Uterus (tissue), 2 donors: ENCODE data around the gene ANKRD45.
"Not testable (repeated sequence)": the region's sequence is repeated elsewhere in the genome, so short reads cannot be mapped to it uniquely, and the experiment has no call there.

ENCODE experiments used
- POLR2A ChIP-seq, 2 donors: fragments of 450-650 bp; IDR thresholded peaks; one replicate each; pipeline ENCODE4 v1.6.1; 2016; ENCODE audit warnings: antibody characterized with exemption in 2 of 2, mild to moderate bottlenecking in 1 of 2, moderate library complexity in 1 of 2
- TF ChIP-seq, protein P1 (sequence below), 4 experiments: fragments of 200-600 bp in 2 of 4; fragments of 450-650 bp in 2 of 4; sonication (generic) in 2 of 4; IDR thresholded peaks; one replicate each; pipeline ENCODE4 v1.5.1; 2016 to 2019; ENCODE audit warnings: antibody characterized with exemption in 4 of 4, mild to moderate bottlenecking in 2 of 4, moderate library complexity in 1 of 4

DNA sequence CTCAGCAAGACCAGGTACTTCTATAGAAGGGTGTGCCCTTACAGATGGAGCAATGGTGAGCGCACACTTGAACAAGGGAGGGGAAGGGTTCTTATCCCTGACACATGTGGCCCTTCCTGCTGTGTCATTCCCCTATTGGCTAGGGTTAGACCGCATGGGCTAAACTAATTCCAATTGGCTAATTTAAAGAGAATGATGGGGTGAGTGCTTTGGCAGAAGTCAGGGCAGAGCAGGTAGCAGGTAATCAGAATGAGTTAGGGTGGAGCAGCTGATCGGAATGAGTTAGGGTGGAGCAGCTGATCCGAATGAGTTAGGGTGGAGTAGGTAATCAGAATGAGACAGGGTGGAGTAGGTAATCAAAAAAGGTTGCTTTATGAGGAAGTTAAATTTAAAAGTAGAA, 14.2 kb upstream of the ANKRD45 start:
- TF ChIP-seq, protein P1, sequence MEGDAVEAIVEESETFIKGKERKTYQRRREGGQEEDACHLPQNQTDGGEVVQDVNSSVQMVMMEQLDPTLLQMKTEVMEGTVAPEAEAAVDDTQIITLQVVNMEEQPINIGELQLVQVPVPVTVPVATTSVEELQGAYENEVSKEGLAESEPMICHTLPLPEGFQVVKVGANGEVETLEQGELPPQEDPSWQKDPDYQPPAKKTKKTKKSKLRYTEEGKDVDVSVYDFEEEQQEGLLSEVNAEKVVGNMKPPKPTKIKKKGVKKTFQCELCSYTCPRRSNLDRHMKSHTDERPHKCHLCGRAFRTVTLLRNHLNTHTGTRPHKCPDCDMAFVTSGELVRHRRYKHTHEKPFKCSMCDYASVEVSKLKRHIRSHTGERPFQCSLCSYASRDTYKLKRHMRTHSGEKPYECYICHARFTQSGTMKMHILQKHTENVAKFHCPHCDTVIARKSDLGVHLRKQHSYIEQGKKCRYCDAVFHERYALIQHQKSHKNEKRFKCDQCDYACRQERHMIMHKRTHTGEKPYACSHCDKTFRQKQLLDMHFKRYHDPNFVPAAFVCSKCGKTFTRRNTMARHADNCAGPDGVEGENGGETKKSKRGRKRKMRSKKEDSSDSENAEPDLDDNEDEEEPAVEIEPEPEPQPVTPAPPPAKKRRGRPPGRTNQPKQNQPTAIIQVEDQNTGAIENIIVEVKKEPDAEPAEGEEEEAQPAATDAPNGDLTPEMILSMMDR (IDR thresholded peaks at IDR 0.05): not testable (repeated sequence)
- not testable (repeated sequence) for TF ChIP-seq POLR2A (IDR thresholded peaks at IDR 0.05)
